NB4 (cell line): Measurements from ENCODE around the gene ARMCX2.

Experiments used
- DNase-seq: peaks from one replicate; pipeline ENCODE4 v3.0.0; 2010; ENCODE audit warnings: low read depth
- H3K4me3 ChIP-seq: one replicate; pipeline ENCODE4 v1.5.1; 2011; ENCODE audit warnings: mild to moderate bottlenecking, low read depth, low read length, moderate library complexity
- MAX ChIP-seq: IDR thresholded peaks from 2 replicates; pipeline ENCODE4 v1.6.1; 2011; ENCODE audit warnings: low read depth, low read length
- MYC ChIP-seq: IDR thresholded peaks from 2 replicates; pipeline ENCODE4 v1.6.1; 2011; ENCODE audit warnings: low read depth, low read length
- POLR2A ChIP-seq: IDR thresholded peaks from 2 replicates; pipeline ENCODE4 v1.6.1; 2011; ENCODE audit warnings: mild to moderate bottlenecking; ENCODE audit not compliant: insufficient read length; ENCODE audit errors: extremely low read depth
- TF ChIP-seq, protein P1 (sequence below): IDR thresholded peaks from one replicate; pipeline ENCODE4 v1.5.1; 2012; ENCODE audit warnings: low read depth, low read length

ARMCX2 gene

GRCh38 chrX:101659601-101660063 lies at the start of gene ARMCX2:
Gene ARMCX2, minus strand, starts transcription at chrX:101659850. Its CDS starts 2,262 bp downstream, at chrX:101657588.
- DNase-seq: no peak
- no peak within 1 kb of the TSS for H3K4me3 ChIP-seq
- TF ChIP-seq MAX: no peak
- TF ChIP-seq POLR2A: no peak
- TF ChIP-seq, protein P1, sequence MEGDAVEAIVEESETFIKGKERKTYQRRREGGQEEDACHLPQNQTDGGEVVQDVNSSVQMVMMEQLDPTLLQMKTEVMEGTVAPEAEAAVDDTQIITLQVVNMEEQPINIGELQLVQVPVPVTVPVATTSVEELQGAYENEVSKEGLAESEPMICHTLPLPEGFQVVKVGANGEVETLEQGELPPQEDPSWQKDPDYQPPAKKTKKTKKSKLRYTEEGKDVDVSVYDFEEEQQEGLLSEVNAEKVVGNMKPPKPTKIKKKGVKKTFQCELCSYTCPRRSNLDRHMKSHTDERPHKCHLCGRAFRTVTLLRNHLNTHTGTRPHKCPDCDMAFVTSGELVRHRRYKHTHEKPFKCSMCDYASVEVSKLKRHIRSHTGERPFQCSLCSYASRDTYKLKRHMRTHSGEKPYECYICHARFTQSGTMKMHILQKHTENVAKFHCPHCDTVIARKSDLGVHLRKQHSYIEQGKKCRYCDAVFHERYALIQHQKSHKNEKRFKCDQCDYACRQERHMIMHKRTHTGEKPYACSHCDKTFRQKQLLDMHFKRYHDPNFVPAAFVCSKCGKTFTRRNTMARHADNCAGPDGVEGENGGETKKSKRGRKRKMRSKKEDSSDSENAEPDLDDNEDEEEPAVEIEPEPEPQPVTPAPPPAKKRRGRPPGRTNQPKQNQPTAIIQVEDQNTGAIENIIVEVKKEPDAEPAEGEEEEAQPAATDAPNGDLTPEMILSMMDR: no peak
- TF ChIP-seq MYC: no peak

DNA sequence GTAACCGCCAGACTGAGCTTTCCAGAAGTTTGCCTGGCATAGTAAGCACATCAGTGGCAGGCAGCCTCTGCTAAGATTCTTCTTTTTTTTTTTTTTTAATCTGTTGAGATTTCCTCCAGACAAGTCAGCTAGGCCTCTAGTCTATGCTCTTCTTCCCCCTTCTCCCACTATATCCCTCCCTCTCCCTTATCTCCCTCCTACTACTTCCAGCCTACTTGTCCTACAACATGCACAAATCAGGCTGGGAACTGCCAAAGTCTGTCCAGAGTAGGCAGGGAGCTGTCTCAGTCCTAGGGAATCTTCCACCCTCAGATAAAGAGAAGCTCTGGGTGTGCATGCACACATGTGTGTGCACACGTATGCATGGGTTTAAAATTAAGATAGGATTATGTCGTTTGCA lies 49.7 kb upstream of the ARMCX2 start:
- H3K4me3 ChIP-seq: no peak overlapping the region
- TF ChIP-seq MAX (no peak), POLR2A (no peak)
- TF ChIP-seq, protein P1: no peak
- DNase-seq: no peak

- H3K4me3 ChIP-seq: no peak overlapping the region
- TF ChIP-seq POLR2A: no peak
- TF ChIP-seq MYC: no peak
- no peak for TF ChIP-seq MAX
- TF ChIP-seq, protein P1: no peak
- no peak for DNase-seq
These were observed 48.5 kb upstream of the ARMCX2 start for GRCh38 chrX:101708163-101708562.

DNA sequence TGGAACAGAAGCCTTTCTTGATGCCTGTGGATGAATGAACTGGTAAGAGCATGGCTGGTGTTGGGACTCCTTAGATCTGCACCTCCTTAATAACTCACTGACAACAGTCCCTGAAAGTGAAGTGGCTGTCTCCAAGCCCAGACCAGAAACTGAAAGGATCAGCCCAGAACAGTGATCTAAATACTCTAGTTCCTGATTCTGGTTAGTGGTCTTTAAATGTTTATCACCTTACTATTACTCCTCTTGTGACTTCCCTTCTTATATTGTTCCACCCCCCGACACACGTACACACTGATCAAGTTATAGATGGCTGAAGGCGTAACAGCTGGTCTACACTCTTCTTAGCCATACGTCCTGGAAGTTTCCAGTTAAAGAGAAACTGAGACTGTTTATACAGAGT lies 33.8 kb upstream of the ARMCX2 start:
- no peak overlapping the region for H3K4me3 ChIP-seq
- DNase-seq: no peak
- TF ChIP-seq MAX (no peak), POLR2A (no peak), MYC (no peak)
- TF ChIP-seq, protein P1: no peak

DNA sequence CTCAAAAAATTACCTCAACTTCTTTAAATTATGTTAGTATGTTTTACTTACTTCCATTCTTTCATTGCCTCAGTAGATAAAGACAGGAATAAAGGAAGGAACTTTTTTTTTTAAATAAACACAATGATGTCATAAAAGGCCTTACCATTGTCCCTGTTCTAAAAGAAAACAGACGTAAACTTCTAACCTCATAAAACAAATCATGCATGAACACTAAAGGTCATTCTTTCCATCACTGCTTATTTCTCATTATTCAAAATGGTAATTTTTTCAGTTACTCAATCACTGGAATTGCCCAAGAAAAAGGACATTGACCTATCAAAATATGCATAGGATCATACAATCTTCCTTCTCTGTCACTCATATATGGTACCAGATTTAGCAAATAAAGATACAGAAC lies 32.2 kb upstream of the ARMCX2 start:
- DNase-seq: no peak
- H3K4me3 ChIP-seq: no peak overlapping the region
- no peak for TF ChIP-seq MYC

DNA sequence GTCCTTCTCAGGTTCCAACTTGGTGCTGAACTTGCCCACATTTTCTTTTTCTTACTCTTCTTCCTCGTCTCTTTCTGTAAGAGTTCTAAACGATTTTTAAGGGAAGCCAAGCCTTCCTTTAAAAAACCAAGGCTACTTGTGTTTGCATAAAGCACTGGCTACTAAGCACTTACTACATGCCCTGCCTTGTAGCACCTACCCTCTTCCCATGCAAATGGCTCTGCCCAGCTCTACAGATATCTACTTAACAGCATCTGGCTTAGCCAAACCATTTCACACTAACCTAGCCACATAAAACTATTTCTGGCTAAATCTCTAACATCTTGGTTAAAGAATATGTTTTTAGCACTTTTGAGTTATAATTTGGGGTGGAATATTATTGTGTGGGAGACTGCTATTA lies 26.9 kb upstream of the ARMCX2 start:
- TF ChIP-seq, protein P1: no peak
- TF ChIP-seq MYC: no peak
- TF ChIP-seq POLR2A: no peak
- no peak for TF ChIP-seq MAX
- no peak for DNase-seq
- H3K4me3 ChIP-seq: no peak overlapping the region
